ENCODE data around the gene CD200R1L. TPM values are rescaled to one million over a fixed set of nuclear protein-coding genes. Genes with fewer than 3 reads are reported as not detected.

Gene CD200R1L
- polyA plus RNA-seq, 1 of the 3 experiments (the other 2 are of a cell fraction): not detected

DNA sequence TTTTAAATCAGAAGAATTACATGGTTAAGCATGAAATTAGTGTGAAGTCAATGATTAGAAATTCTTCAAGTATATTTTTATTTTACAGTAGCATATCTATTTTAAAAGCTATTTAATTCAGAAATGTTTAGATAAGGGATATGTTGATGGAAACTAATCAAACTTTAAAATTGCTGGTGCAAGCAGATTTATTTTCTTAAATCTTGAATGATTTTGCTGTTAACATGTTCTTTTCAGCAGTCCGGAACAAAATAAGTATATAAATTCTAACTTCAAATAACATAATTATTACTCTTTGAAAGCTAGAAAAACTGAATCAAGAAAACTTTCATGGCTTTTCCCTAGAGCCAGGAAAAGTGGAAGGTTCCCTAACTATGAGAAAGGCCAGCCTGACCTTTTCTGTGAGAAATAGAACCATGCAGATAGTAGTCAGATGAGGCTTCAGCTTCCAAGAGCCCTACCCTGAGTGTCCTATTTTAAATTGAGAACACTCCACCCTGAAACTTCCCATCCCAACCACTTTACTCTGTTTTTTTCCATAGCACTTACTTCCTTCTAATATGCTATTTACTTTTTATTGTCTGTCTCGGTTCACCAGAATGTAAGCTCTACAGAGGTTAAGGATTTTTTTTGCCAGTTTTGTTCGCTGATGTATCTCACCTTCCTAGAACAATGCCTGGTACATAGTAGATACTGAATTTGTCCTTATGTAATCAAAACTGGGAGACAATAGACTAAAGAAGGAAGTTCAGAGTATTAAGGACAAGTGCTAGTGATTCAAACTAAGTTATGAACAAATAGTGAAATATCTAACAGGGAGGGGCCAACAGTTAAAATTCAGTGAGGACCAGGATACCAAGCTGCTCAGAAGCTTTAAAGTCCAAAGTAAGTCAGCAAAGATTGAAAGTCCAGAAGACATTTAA is 66.8 kb downstream of the CD200R1L start:
- Histone ChIP-seq H3K4me1 (ENCODE audit: control insufficient read depth in 1 of 2, insufficient read depth in 2 of 2, low read depth in 1 of 2, low read length in 1 of 2) (peaks cover 0 to 28% of the 10 kb centered on the region in 2 experiments; a peak in 2 of 4 replicates), H2AFZ (ENCODE audit: low read depth) (no peak overlapping the region), H4K20me1 (ENCODE audit: insufficient read depth) (no peaks in the 10 kb centered on the region), H3K9me2 (no peaks in the 10 kb centered on the region), H3K36me3 (replicated peaks in 1 of 2; ENCODE audit: control insufficient read depth in 1 of 2, insufficient read depth in 2 of 2, low read length in 1 of 2) (no peaks in the 10 kb centered on the region), H3K4me3 (ENCODE audit: low read depth in 2 of 2, low read length in 1 of 2) (no peak overlapping the region), H3K4me2 (no peak overlapping the region), H3K79me2 (ENCODE audit: insufficient read depth) (no peaks in the 10 kb centered on the region), H3K27ac (ENCODE audit: low read depth in 2 of 2, low read length in 1 of 2) (peak overlapping the region in 1 of 2 experiments; percentile 55; a peak in 1 of 4 replicates), H3K9me3 (no peaks in the 10 kb centered on the region), H3K27me3 (ENCODE audit: insufficient read depth) (no peaks in the 10 kb centered on the region), H3K9ac (no peak overlapping the region), H3F3A (replicated peaks; ENCODE audit: insufficient read depth) (peaks cover 25% of the 10 kb centered on the region)
- CTCF ChIA-PET: interaction anchor here (0.6 to 2.1 kb wide), 4 partner anchors 12 to 193 kb away, joined by 3 to 7 read pairs (median 3); no protein-coding TSS in a partner anchor
- TF ChIP-seq MEF2A (IDR thresholded peaks at IDR 0.05; ENCODE audit: borderline replicate concordance, low read depth) (no peak), YY1 (IDR thresholded peaks at IDR 0.05; ENCODE audit: low read depth) (no peak)
- TF ChIP-seq, protein P1, sequence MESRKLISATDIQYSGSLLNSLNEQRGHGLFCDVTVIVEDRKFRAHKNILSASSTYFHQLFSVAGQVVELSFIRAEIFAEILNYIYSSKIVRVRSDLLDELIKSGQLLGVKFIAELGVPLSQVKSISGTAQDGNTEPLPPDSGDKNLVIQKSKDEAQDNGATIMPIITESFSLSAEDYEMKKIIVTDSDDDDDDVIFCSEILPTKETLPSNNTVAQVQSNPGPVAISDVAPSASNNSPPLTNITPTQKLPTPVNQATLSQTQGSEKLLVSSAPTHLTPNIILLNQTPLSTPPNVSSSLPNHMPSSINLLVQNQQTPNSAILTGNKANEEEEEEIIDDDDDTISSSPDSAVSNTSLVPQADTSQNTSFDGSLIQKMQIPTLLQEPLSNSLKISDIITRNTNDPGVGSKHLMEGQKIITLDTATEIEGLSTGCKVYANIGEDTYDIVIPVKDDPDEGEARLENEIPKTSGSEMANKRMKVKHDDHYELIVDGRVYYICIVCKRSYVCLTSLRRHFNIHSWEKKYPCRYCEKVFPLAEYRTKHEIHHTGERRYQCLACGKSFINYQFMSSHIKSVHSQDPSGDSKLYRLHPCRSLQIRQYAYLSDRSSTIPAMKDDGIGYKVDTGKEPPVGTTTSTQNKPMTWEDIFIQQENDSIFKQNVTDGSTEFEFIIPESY (IDR thresholded peaks at IDR 0.05; ENCODE audit: borderline replicate concordance, low read depth): no peak
- no peak for DNase-seq
- WGBS (ENCODE audit: low lambda C conversion rate): 77% methylated on average over 3 of the region's 3 CpGs
- POLR2A ChIA-PET: no interaction called here

DNA sequence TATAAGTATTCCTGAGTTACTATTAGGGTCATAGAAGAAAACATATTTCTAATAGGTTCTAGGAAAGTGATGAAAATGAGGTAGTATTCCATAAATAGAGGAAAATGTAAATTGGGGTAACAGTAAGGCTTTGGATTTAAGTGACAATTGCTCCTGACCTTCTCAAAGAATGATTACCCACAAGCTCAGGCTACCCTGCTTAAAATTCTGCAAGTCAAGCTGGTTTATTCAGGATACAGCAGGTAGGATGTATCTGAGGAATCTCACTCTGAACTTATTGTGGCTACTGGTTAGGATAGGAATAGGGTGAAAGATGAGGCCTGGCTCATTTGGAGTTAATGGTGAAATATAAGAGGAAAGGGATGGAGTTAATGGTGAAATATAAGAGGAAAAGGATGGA is 67.7 kb downstream of the CD200R1L start:
- Histone ChIP-seq H4K20me1 (ENCODE audit: insufficient read depth) (no peaks in the 10 kb centered on the region), H3K27ac (ENCODE audit: low read depth in 2 of 2, low read length in 1 of 2) (peak overlapping the region; percentile 19 to 55; a peak in 3 of 4 replicates), H3K9ac (no peak overlapping the region), H3K27me3 (ENCODE audit: insufficient read depth) (no peaks in the 10 kb centered on the region), H2AFZ (ENCODE audit: low read depth) (no peak overlapping the region), H3K4me2 (0 out of 2 replicates have a peak overlapping the region, but pooled peaks have one; percentile 20), H3F3A (replicated peaks; ENCODE audit: insufficient read depth) (peaks cover 25% of the 10 kb centered on the region), H3K4me3 (ENCODE audit: low read depth in 2 of 2, low read length in 1 of 2) (no peak overlapping the region), H3K36me3 (replicated peaks in 1 of 2; ENCODE audit: control insufficient read depth in 1 of 2, insufficient read depth in 2 of 2, low read length in 1 of 2) (no peaks in the 10 kb centered on the region), H3K79me2 (ENCODE audit: insufficient read depth) (no peaks in the 10 kb centered on the region), H3K9me3 (no peaks in the 10 kb centered on the region), H3K4me1 (ENCODE audit: control insufficient read depth in 1 of 2, insufficient read depth in 2 of 2, low read depth in 1 of 2, low read length in 1 of 2) (peaks cover 0 to 34% of the 10 kb centered on the region in 2 experiments; a peak in 2 of 4 replicates), H3K9me2 (no peaks in the 10 kb centered on the region)
- DNase-seq: no peak
- POLR2A ChIA-PET: no interaction called here
- CTCF ChIA-PET: interaction anchor here (0.7 to 2.1 kb wide), 2 partner anchors 69 to 136 kb away, joined by 3 to 7 read pairs; no protein-coding TSS in a partner anchor
- TF ChIP-seq, protein P2, sequence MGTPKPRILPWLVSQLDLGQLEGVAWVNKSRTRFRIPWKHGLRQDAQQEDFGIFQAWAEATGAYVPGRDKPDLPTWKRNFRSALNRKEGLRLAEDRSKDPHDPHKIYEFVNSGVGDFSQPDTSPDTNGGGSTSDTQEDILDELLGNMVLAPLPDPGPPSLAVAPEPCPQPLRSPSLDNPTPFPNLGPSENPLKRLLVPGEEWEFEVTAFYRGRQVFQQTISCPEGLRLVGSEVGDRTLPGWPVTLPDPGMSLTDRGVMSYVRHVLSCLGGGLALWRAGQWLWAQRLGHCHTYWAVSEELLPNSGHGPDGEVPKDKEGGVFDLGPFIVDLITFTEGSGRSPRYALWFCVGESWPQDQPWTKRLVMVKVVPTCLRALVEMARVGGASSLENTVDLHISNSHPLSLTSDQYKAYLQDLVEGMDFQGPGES (IDR thresholded peaks at IDR 0.05; ENCODE audit: low read depth, low read length): no peak
- TF ChIP-seq SMC3 (IDR thresholded peaks at IDR 0.05; ENCODE audit: low read depth, low read length) (no peak), MEF2A (IDR thresholded peaks at IDR 0.05; ENCODE audit: borderline replicate concordance, low read depth) (no peak), EP300 (IDR thresholded peaks at IDR 0.05; ENCODE audit: borderline replicate concordance in 1 of 2, low read depth in 1 of 2, low read length in 1 of 2) (no peak)
- TF ChIP-seq, protein P3, sequence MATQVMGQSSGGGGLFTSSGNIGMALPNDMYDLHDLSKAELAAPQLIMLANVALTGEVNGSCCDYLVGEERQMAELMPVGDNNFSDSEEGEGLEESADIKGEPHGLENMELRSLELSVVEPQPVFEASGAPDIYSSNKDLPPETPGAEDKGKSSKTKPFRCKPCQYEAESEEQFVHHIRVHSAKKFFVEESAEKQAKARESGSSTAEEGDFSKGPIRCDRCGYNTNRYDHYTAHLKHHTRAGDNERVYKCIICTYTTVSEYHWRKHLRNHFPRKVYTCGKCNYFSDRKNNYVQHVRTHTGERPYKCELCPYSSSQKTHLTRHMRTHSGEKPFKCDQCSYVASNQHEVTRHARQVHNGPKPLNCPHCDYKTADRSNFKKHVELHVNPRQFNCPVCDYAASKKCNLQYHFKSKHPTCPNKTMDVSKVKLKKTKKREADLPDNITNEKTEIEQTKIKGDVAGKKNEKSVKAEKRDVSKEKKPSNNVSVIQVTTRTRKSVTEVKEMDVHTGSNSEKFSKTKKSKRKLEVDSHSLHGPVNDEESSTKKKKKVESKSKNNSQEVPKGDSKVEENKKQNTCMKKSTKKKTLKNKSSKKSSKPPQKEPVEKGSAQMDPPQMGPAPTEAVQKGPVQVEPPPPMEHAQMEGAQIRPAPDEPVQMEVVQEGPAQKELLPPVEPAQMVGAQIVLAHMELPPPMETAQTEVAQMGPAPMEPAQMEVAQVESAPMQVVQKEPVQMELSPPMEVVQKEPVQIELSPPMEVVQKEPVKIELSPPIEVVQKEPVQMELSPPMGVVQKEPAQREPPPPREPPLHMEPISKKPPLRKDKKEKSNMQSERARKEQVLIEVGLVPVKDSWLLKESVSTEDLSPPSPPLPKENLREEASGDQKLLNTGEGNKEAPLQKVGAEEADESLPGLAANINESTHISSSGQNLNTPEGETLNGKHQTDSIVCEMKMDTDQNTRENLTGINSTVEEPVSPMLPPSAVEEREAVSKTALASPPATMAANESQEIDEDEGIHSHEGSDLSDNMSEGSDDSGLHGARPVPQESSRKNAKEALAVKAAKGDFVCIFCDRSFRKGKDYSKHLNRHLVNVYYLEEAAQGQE (IDR thresholded peaks at IDR 0.05; ENCODE audit: low read depth, low read length): no peak
